Stimulated activated CD8-positive, alpha-beta memory T cell treated with anti-CD3 and anti-CD28 coated beads, Interleukin-7, amount 100 ng/mL, for 24 hours (primary cell): ENCODE measurements around the gene VPS9D1.
"Not testable (repeated sequence)": the region's sequence is repeated elsewhere in the genome, so short reads cannot be mapped to it uniquely, and the experiment has no call there.

ENCODE experiments used
- DNase-seq: peaks from one replicate; pipeline ENCODE4 v3.0.0-alpha.2; 2020; ENCODE audit warnings: low read depth

Gene VPS9D1

GRCh38 chr16:89664238-89664637, 56.5 kb downstream of the VPS9D1 start:
- not testable (repeated sequence) for DNase-seq

GRCh38 chr16:89661215-89661614, 59.5 kb downstream of the VPS9D1 start:
- no peak for DNase-seq

- no peak for DNase-seq
Measured at GRCh38 chr16:89660146-89660545, 60.6 kb downstream of the VPS9D1 start.

GRCh38 chr16:89658221-89658879, 62.3 kb downstream of the VPS9D1 start:
- DNase-seq: no peak

GRCh38 chr16:89657442-89658220, 63.1 kb downstream of the VPS9D1 start, which contains the start of the genes CHMP1A and SPATA33:
Gene CHMP1A (minus strand): TSS chr16:89657708. CDS start chr16:89657588, 120 bp downstream.
Gene SPATA33 (plus strand): TSS chr16:89657836. CDS start chr16:89657912, 76 bp downstream.
- DNase-seq: peak; percentile 82
